HG02840 (cell line): ENCODE measurements around the gene UBE2J2.
"Not testable (repeated sequence)": the region's sequence is repeated elsewhere in the genome, so short reads cannot be mapped to it uniquely, and the experiment has no call there.

ENCODE experiments used
- ATAC-seq: cut with Tn5 transposase; IDR thresholded peaks from one replicate; pipeline ENCODE4 v1.9.1; 2021; ENCODE audit warnings: mild to moderate bottlenecking, moderate library complexity, moderate number of reproducible peaks; ENCODE audit not compliant: unreplicated experiment, low FRiP score

The UBE2J2 gene

DNA sequence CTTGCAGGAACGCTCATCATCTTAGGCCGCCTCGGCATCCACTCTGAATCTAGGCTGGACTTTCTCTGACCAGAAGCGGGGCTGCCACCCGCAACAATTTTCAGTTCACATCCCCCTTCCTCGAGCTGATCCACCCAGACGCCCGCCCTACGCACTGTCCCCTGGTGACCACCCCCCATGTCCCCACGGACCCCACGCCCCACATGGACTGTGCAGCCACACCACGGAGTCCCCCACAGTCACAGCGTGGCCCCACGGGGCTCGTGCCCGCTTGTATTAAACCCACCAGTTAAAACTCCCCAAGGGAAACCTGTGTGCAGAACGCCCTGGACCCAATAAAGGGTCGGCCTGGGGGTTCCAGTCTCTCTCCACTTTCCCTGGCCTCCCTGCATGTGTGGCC is 14.1 kb downstream of the UBE2J2 start:
- no peak for ATAC-seq

- no peak for ATAC-seq
Measured at GRCh38 chr1:1259119-1259488, 14.6 kb downstream of the UBE2J2 start.

- ATAC-seq = no peak
Measured at GRCh38 chr1:1256956-1257871, 16.4 kb downstream of the UBE2J2 start.

DNA sequence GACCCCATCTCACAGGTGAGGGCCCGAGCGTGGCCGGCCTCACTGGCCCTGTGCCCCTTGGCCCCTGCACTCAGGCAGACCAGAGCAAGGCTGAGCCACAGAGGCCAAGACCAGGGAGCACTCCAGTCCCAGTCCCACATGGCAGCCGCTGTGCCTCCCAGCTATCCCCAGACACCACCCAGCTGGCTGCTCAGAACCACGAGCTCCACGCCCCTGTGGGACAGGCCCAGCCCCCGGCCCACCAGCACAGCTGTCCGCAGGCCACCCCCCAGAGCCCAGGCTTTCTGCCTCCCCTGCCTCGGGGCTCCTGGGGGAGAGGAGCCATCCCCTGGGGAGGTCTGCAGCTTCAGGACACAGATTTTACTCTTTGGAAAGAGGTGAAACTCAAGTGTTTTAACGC is 18.0 kb downstream of the UBE2J2 start:
- ATAC-seq = no peak

- ATAC-seq = no peak
Measured at GRCh38 chr1:1255078-1255477, 18.6 kb downstream of the UBE2J2 start.

GRCh38 chr1:1254667-1254998 is 19.0 kb downstream of the UBE2J2 start:
- no peak for ATAC-seq

DNA sequence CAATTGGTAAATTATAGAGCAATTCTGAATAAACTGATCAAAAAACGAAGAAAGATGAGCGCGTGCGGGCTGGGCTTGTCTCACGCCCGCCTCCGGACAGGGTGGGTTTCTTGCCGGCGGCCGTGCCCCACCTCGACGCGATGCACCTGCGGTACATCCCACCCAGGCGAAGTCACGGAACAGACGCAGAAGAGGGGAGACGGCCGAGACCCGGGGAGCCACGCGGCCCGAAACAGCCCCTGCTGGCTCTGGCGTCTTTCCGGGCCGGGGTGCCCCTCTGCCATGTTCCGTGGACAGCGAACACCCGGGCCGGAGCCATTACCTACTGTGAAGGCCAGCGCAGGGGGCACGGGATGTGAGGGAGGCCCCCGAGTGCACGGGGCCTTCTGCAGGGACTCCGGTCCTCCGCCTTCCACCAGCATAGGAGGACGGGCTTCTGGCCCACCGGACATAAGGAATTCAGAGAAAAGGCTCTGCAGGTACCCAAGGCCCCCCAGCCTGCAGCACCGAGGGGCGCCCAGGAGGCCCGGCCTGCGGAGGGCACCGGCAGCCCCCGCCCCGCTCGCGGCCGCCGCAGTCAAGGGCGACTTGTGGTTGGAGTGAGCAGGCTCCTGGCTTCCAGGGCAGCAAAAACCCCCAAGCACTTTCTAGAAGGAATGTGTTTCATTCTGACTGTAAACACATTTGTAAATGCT is 19.5 kb downstream of the UBE2J2 start:
- ATAC-seq = no peak

DNA sequence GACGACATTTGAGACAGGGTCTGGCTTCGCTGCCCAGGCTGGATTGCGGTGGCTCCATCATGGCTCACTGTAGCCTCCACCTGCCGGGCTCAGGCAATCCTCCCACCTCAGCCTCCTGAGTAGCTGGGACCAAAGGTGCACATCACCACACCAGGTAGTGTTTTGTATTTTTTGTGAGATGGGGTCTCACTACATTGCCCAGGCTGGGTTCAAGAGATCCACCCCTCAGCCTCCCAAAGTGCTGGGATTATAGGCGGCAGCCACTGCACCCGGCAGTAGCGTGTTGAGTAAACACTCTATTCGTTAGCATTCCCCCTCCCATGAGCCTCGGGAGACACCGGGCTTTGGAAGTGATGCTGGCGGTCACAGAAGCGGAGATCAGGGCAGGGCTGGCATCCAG is 20.3 kb downstream of the UBE2J2 start:
- ATAC-seq = no peak

DNA sequence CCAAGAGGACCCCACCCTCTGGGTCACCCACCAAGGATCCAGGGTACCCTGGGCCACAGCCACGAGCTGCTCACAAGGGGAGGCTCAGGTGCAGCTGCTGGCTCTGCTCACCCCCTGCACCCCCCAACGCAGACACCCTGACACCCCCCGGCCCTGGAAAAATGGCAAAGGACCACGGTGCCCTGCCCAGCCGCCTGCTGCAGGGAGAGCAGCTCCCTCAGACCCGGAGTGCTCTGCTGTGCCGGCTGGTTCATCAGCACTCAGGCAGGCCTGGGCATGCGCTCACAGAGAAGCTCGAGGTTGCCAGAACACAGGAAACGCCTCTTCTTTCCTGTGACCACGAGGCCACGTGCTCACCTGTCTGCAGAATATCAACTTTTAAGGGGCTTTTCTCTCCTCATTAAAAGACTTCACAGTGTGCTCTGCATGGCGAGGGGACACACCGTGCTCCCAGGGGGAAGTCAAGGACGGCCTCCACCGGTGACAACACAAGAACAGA is 22.8 kb downstream of the UBE2J2 start:
- ATAC-seq = no peak

DNA sequence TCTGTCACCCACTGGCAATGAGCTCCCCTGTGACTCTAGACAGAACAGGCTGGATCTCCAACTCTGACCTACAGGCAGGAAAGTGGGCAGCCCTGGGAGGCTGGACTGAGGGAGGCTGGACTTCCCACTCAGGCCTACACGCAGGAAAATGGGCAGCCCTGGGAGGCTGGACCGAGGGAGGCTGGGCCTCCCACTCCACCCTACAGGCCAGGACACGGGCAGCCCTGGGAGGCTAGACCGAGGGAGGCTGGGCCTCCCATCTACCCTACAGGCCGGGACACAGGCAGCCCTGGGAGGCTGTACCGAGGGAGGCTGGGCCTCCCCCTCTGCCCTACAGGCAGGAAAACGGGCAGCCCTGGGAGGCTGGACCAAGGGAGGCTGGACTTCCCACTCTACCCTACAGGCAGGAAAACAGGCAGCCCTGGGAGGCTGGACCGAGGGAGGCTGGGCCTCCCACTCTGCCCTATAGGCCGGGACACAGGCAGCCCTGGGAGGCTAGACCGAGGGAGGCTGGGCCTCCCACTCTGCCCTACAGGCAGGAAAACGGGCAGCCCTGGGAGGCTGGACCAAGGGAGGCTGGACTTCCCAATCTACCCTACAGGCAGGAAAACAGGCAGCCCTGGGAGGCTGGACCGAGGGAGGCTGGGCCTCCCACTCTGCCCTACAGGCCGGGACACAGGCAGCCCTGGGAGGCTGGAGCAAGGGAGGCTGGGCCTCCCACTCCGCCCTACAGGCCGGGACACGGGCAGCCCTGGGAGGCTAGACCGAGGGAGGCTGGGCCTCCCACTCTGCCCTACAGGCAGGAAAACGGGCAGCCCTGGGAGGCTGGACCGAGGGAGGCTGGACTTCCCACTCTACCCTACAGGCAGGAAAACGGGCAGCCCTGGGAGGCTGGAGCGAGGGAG is 25.4 kb downstream of the UBE2J2 start:
- not testable (repeated sequence) for ATAC-seq

- ATAC-seq = no peak
Measured at GRCh38 chr1:1247341-1247913, 26.2 kb downstream of the UBE2J2 start.

DNA sequence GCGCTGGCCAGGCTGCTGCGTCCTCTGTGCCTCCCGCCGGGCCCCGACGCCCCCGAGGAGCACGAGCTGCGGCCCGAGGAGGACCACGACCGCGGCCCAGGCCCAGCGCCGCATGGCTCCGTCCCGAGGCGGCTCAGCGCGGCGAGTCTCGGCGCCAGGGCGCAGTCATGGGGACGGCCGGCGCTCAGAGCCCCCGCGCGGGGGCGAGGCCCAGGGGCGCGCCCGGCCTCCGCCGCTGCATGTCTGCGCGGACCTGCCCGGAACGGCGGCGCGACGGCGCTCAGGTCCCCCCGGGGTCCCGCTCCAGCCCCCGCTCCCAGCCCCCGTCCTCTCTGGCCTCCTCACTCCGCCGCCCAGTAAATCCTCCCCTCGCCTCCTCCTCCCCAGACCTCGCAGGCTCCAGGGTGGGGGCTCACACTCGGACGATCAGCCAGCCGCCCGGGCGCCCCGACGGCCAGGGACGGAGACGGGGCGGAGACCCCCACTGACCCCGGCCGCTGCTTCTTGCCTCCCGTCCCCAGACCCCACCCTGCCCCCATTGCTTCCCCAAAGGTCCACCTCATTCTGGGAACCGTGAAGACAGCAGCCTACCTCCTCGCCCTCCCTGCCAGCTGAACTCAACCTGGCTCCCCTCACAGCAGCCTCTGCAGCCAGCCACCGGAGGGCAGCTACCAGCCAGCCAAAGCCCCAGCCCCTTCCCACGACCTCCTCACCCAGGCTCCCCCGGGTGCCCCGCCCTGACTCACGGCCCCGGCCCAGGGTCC is 26.9 kb downstream of the UBE2J2 start, which contains the start of gene C1QTNF12:
Gene C1QTNF12, minus strand, starts transcription at position 146 of the 764 bp plus-strand sequence. Its CDS starts 32 bp downstream, at position 114.
- no peak for ATAC-seq

- ATAC-seq = no peak
Measured at GRCh38 chr1:1245817-1246576, 27.7 kb downstream of the UBE2J2 start.

DNA sequence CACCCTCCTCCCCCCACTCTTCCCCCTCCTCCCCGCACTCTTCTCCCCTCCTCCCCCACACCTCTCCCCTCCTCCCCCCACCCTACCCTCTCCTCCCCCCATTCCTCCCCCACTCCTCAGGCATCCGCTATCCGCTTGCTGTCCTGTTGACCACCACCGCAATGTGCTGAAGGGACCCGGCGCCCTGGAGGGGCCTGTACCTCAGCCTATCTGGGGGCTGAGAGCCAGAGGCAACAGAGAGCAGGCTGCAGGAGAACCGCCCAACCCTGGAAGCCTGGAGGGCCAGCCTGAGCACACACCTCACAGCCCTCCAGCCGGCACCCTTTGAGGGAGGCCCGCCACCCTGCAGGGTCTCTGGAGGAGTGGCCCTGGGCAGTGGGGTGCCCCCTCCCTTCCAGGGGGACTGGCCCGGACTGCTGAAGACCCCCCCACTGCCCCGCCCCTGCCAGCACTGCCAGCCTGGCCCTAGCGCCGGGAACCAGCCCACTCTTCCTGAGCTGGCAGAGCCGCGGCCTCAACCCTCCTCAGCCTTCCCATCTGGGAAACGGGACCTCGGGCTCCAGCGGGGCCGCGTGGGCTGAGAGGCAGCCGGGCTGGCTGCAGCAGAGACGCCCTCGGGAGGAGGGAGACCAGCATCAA is 28.4 kb downstream of the UBE2J2 start:
- ATAC-seq = no peak

GRCh38 chr1:1244192-1244811 is 29.4 kb downstream of the UBE2J2 start:
- ATAC-seq = no peak

DNA sequence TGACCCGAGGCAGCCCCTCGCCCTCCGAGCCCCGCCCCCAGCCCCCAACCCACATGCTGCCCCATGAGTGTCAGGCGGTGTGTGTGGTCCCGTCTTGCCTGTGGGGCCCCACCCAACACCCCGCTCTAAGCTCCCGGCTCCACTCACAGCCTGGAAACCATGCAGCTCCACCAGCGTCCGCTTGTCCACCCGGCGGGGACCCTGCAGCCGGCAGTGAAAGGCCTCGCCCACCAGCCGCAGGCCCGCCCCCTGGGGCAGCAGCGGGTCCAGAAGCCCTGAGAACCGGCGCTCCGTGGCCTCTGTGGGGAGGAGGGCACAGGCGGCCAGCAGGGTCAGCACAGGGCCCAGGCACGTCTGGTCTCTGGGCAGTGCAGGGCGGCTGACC is 29.9 kb downstream of the UBE2J2 start:
- ATAC-seq = no peak

DNA sequence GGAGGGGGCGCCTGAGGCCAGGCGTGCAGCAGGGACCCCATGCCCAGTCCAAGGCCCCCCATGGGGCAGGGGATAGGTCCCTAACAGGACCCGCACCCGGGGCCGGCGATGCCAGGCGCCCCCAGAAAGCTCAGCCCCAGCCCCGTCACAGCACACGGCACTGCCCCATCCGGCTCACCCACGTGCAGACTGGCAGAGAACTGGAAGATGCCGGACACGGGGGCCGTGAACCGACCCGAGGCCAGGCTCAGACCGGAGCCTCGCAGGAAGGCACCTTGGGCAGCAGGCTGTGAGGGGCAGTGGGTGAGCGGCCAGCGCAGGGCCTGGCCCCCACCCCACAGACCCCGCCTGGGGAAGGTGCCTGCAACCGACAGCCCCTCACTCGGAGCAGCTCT is 30.4 kb downstream of the UBE2J2 start:
- ATAC-seq = no peak
